Hepatocyte (in vitro differentiated cells): ENCODE measurements around the gene UBR3. TPM values are rescaled to one million over a fixed set of nuclear protein-coding genes. Genes with fewer than 3 reads are reported as not detected.

Experiments
- DNase-seq: peaks from one replicate; pipeline ENCODE4 v3.0.0-alpha.2; 2016; ENCODE audit warnings: low spot score
- H2AFZ ChIP-seq: fragments of 200-600 bp; sonication (generic); 2 replicates; pipeline ENCODE4 v1.6.0; 2016; ENCODE audit warnings: antibody characterized with exemption, mild to moderate bottlenecking
- H3K27ac ChIP-seq: fragments of 200-600 bp; sonication (generic); 2 replicates; pipeline ENCODE4 v1.5.1; 2016; ENCODE audit warnings: mild to moderate bottlenecking
- H3K27me3 ChIP-seq: fragments of 200-600 bp; sonication (generic); 2 replicates; pipeline ENCODE4 v1.6.1; 2016
- H3K36me3 ChIP-seq: fragments of 200-600 bp; sonication (generic); replicated peaks from 2 replicates; pipeline ENCODE4 v1.5.1; 2016; ENCODE audit warnings: low read depth; ENCODE audit not compliant: insufficient read depth
- H3K4me1 ChIP-seq: fragments of 200-600 bp; sonication (generic); 2 replicates; pipeline ENCODE4 v1.5.1; 2016; ENCODE audit warnings: mild to moderate bottlenecking, moderate library complexity; ENCODE audit not compliant: insufficient read depth
- H3K4me2 ChIP-seq: fragments of 200-600 bp; sonication (generic); 2 replicates; pipeline ENCODE4 v1.6.0; 2016
- H3K4me3 ChIP-seq: fragments of 200-600 bp; sonication (generic); 2 replicates; pipeline ENCODE4 v1.5.1; 2016; ENCODE audit warnings: mild to moderate bottlenecking
- H3K79me2 ChIP-seq: fragments of 200-600 bp; sonication (generic); 2 replicates; pipeline ENCODE4 v1.6.0; 2017; ENCODE audit warnings: mild to moderate bottlenecking
- H3K9me2 ChIP-seq: fragments of 200-600 bp; sonication (generic); replicated peaks from 2 replicates; pipeline ENCODE4 v1.6.0; 2017; ENCODE audit warnings: mild to moderate bottlenecking; ENCODE audit not compliant: insufficient read depth
- H3K9me3 ChIP-seq: fragments of 200-600 bp; sonication (generic); 2 replicates; pipeline ENCODE4 v1.5.1; 2016; ENCODE audit warnings: low read depth, mild to moderate bottlenecking
- H4K20me1 ChIP-seq: fragments of 200-600 bp; sonication (generic); 2 replicates; pipeline ENCODE4 v1.6.0; 2016; ENCODE audit warnings: mild to moderate bottlenecking; ENCODE audit not compliant: insufficient read depth, poor library complexity, severe bottlenecking
- EZH2 ChIP-seq: fragments of 200-600 bp; sonication (generic); IDR thresholded peaks from 2 replicates; pipeline ENCODE4 v1.6.1; 2016; ENCODE audit warnings: antibody characterized with exemption, mild to moderate bottlenecking, borderline replicate concordance
- EZH2phosphoT487 ChIP-seq: fragments of 200-600 bp; sonication (generic); IDR thresholded peaks from one replicate; pipeline ENCODE4 v1.6.1; 2018; ENCODE audit warnings: antibody characterized with exemption, mild to moderate bottlenecking, low read depth, moderate library complexity; ENCODE audit not compliant: unreplicated experiment, severe bottlenecking
- WGBS: methylation state at CpG from one replicate; pipeline ENCODE4 v1.1.6; 2016; ENCODE audit warnings: low lambda C conversion rate; ENCODE audit errors: missing lambda C conversion rate; 5-methylcytosine and 5-hydroxymethylcytosine counted together
- polyA plus RNA-seq: library from polyadenylated mRNA; unstranded; fragments of >200 nt; fragmentation: Nextera tagmentation; extraction: Ambion mirVana; gene quantifications from 2 replicates; pipeline ENCODE4 v1.2.1, GENCODE V29; 2016
- total RNA-seq: library from RNA; depleted of rRNA; stranded (reverse); fragments of >200 nt; gene quantifications from 2 replicates; pipeline ENCODE4 v1.2.3, GENCODE V29; 2014
- TF ChIP-seq, protein P1 (sequence below): fragments of 200-600 bp; sonication (generic); IDR thresholded peaks from 2 replicates; pipeline ENCODE4 v1.5.1; 2016; ENCODE audit warnings: antibody characterized with exemption, mild to moderate bottlenecking; ENCODE audit not compliant: poor library complexity

UBR3 gene
- total and polyA plus RNA-seq, 2 experiments from 2014 or later, result 10.1 to 40.4 TPM

DNA sequence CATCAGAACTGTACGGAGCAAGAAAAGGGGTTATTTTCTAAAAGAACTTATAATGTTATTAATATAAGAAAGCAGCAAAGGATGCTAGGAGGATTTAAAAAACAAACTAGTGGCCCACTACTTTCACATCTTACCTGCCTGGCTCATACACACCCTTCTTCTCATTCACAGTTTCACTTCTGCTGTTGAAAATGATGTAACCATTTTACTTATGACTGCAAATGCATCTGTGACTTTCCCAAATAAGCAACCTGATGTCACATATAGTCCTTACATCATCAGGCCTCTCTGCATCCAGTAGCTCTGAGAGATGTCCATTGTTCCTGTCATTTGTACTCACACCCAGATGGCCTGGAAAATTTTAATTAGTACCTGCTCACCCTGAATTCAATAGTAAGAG lies 248.9 kb downstream of the UBR3 start:
- Histone ChIP-seq H3K4me2 (no peak overlapping the region), H3K9me3 (no peaks in the 10 kb centered on the region), H3K27me3 (no peaks in the 10 kb centered on the region), H4K20me1 (no peaks in the 10 kb centered on the region), H3K4me3 (no peak overlapping the region), H2AFZ (no peak overlapping the region), H3K36me3 (peaks cover 4% of the 10 kb centered on the region), H3K9me2 (no peaks in the 10 kb centered on the region), H3K79me2 (no peaks in the 10 kb centered on the region), H3K4me1 (no peaks in the 10 kb centered on the region), H3K27ac (no peak overlapping the region)
- DNase-seq, result no peak
- TF ChIP-seq, protein P1, sequence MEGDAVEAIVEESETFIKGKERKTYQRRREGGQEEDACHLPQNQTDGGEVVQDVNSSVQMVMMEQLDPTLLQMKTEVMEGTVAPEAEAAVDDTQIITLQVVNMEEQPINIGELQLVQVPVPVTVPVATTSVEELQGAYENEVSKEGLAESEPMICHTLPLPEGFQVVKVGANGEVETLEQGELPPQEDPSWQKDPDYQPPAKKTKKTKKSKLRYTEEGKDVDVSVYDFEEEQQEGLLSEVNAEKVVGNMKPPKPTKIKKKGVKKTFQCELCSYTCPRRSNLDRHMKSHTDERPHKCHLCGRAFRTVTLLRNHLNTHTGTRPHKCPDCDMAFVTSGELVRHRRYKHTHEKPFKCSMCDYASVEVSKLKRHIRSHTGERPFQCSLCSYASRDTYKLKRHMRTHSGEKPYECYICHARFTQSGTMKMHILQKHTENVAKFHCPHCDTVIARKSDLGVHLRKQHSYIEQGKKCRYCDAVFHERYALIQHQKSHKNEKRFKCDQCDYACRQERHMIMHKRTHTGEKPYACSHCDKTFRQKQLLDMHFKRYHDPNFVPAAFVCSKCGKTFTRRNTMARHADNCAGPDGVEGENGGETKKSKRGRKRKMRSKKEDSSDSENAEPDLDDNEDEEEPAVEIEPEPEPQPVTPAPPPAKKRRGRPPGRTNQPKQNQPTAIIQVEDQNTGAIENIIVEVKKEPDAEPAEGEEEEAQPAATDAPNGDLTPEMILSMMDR, result no peak
- TF ChIP-seq EZH2 (no peak), EZH2phosphoT487 (no peak)
- WGBS, result 97% methylated on average over 1 of the region's 1 CpG

DNA sequence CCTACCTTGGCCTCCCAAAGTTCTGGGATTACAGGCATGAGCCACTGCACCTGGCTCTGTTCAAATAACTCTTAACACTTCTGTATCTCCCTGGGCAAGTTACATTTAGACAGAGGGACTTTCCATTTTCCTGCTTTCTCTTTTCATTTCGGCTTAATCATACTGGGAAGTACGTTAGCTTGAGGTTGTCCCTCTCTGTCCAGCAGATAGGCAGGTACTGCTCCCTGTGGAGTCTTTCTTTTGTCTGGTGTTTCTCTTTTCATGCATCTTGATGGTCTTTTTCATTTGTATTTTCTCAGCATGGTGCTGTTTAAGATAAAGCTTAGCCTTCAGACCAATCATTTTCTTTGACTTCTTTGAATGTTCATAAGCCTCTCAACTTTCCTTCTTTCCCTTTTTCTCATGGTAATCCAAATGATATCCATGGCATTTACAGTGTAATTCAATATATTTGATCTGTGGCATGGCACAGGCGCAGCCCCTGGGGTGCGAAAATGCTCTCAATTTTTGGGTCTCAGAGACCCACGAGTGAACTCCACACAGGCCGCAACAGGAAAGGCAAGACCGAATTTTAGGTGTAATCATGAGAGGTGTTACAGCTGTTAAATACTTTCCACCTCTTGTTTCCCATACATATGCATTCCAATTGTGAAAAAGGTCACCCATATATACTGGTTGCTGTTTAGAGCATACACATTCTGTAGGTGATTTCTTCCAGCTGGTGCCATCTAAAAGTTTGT lies 250.7 kb downstream of the UBR3 start:
- H3K4me2 ChIP-seq, result no peak overlapping the region
- TF ChIP-seq EZH2phosphoT487, result no peak
- TF ChIP-seq EZH2, result no peak
- TF ChIP-seq, protein P1, result no peak

DNA sequence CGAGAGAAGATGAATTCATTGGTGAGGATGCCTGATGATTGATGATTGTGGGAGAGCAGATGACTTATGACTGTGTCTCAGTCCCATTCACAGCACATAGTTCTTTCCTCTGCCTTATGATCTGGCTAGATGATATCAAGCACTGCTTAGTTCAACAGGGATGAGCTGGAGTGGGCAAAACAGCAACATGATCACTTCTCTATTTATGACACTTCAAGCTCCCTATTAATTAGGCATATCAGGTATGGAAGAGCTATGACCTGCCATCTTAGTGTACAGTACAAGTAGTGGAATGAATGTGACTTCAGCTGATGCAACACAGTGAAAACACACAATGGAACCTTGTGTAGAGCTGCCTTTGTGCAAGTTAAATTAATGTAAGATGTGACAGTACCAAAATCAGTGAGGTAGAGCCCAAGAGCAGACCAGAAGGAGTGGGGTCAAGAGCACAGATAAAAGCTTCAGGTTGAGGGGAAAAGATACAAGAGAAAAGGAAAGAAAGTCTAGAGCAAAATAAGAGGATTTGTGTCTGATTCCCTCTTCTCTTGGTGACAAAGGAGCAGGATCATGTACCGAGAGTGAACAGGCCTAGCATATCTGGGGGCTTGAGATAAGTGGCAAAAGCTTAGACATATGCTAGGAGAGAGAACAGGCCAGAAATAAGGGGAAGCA lies 257.7 kb downstream of the UBR3 start:
- Histone ChIP-seq H3K4me3 (no peak overlapping the region), H3K4me1 (no peaks in the 10 kb centered on the region), H4K20me1 (no peaks in the 10 kb centered on the region), H3K9me3 (no peaks in the 10 kb centered on the region), H3K36me3 (no peaks in the 10 kb centered on the region), H2AFZ (no peak overlapping the region), H3K4me2 (no peak overlapping the region), H3K9me2 (no peaks in the 10 kb centered on the region), H3K27ac (no peak overlapping the region), H3K27me3 (no peaks in the 10 kb centered on the region), H3K79me2 (no peaks in the 10 kb centered on the region)
- DNase-seq, result no peak
- 81% methylated on average over 2 of the region's 2 CpGs for WGBS
- no peak for TF ChIP-seq EZH2
- no peak for TF ChIP-seq EZH2phosphoT487

More for the DNA sequence above, 250.7 kb downstream of the UBR3 start:
- Histone ChIP-seq H3K9me2 (no peaks in the 10 kb centered on the region), H2AFZ (no peak overlapping the region), H3K27ac (no peak overlapping the region), H3K9me3 (no peaks in the 10 kb centered on the region), H3K79me2 (no peaks in the 10 kb centered on the region), H4K20me1 (no peaks in the 10 kb centered on the region), H3K36me3 (no peaks in the 10 kb centered on the region), H3K4me1 (no peaks in the 10 kb centered on the region), H3K4me3 (no peak overlapping the region), H3K27me3 (no peaks in the 10 kb centered on the region)
- WGBS, result 93% methylated on average over 7 of the region's 7 CpGs
- no peak for DNase-seq

DNA sequence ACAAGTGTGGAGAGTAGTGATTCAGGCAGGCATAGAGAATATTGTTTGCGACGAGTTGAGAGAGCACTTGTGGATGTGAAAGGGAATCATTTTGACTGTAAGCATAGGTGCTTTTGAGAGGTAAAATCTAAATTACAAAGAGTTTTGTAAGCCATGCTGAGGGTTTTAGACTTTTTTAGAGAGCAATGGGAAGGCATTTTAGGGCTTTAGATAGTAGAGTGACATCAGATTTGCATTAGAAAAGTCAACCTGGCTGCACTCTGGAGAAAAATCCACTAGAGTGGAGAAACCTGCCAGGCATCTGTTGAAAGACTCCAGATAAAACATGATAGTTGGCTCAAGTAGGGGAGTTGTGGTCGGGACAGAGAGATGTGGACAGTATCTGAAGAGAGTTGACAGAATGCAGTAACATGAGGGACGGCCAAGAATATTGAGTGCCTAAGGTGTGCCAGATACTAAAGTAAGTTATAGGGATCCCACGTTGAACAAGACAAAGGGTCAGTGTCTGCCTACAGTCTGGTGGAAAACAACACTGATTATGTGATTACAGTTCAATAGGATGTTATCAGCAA lies 258.9 kb downstream of the UBR3 start:
- Histone ChIP-seq H3K27me3 (no peaks in the 10 kb centered on the region), H3K9me3 (no peaks in the 10 kb centered on the region), H3K9me2 (no peaks in the 10 kb centered on the region), H3K4me2 (no peak overlapping the region), H3K4me1 (no peaks in the 10 kb centered on the region), H4K20me1 (no peaks in the 10 kb centered on the region), H2AFZ (no peak overlapping the region), H3K79me2 (no peaks in the 10 kb centered on the region), H3K27ac (no peak overlapping the region), H3K4me3 (no peak overlapping the region), H3K36me3 (no peaks in the 10 kb centered on the region)
- DNase-seq, result no peak
- 56% methylated on average over 5 of the region's 5 CpGs for WGBS
- TF ChIP-seq EZH2phosphoT487 (no peak), EZH2 (no peak)
- TF ChIP-seq, protein P1, result no peak
